ENCODE results near the gene FAM200C. TPM values are rescaled to one million over a fixed set of nuclear protein-coding genes. Genes with fewer than 3 reads are reported as not detected.

The FAM200C gene
- total and polyA plus RNA-seq, 7 donors: 0.92 to 12.3 (median 4.3) TPM

GRCh38 chr5:160421625-160422258, 21.9 kb upstream of the FAM200C start, which contains the start of gene PTTG1:
PTTG1 (plus strand) TSS chr5:160421855; CDS start chr5:160422313, 458 bp downstream.
- no peaks in the 10 kb centered on the region for H3K27me3 ChIP-seq
- DNase-seq: peak; percentile 97
- intact Hi-C loops (cut with DNase I): no loop called here
- TF ChIP-seq POLR2AphosphoS5 (IDR thresholded peaks at IDR 0.05) (peak in 2 of 4 donors; percentile 11 to 86), CTCF (IDR thresholded peaks at IDR 0.05) (no peak), EP300 (IDR thresholded peaks at IDR 0.05) (no peak), POLR2A (IDR thresholded peaks at IDR 0.05) (no peak)
- H3K27ac ChIP-seq: peak within 1 kb of the TSS; percentile 76 to 83 (median 82)
- H3K9me3 ChIP-seq: no peaks in the 10 kb centered on the region
- H3K36me3 ChIP-seq: no peaks in the 10 kb centered on the region
- 0 to 1% methylated on average over 39 of the region's 39 CpGs for WGBS, 2 donors
- H3K4me3 ChIP-seq: peak within 1 kb of the TSS; percentile 57 to 74 (median 60)
- H3K4me1 ChIP-seq: peaks cover 0 to 33% (median 26%) of the 10 kb centered on the region in 4 donors

GRCh38 chr5:160420331-160420610, 20.4 kb upstream of the FAM200C start:
- H3K27me3 ChIP-seq: no peaks in the 10 kb centered on the region
- peak overlapping the region in 2 of 4 donors; percentile 89 to 90 for H3K27ac ChIP-seq
- peaks cover 0 to under 1% (median 0%) of the 10 kb centered on the region in 4 donors for H3K36me3 ChIP-seq
- peaks cover 0 to 40% (median 32%) of the 10 kb centered on the region in 4 donors for H3K4me1 ChIP-seq
- intact Hi-C loops (cut with DNase I): no loop called here
- no peak for DNase-seq
- H3K4me3 ChIP-seq: no peak overlapping the region
- no peak for TF ChIP-seq EP300 (IDR thresholded peaks at IDR 0.05)
- no peak for TF ChIP-seq CTCF (IDR thresholded peaks at IDR 0.05)
- TF ChIP-seq POLR2AphosphoS5 (IDR thresholded peaks at IDR 0.05): no peak
- TF ChIP-seq POLR2A (IDR thresholded peaks at IDR 0.05): no peak
- no peaks in the 10 kb centered on the region for H3K9me3 ChIP-seq

GRCh38 chr5:160419458-160420330, 19.8 kb upstream of the FAM200C start:
- H3K9me3 ChIP-seq: no peaks in the 10 kb centered on the region
- WGBS, 2 donors: 39 to 42% methylated on average over 11 of the region's 11 CpGs
- no peak for DNase-seq
- intact Hi-C loops (cut with DNase I): loop anchor here (5.0 kb wide), 1 partner anchor 302 kb away; the partner anchor contains the start of gene PWWP2A
- peak overlapping the region; percentile 88 to 90 (median 88) for H3K27ac ChIP-seq
- H3K4me1 ChIP-seq: peaks cover 0 to 40% (median 32%) of the 10 kb centered on the region in 4 donors
- TF ChIP-seq POLR2A (IDR thresholded peaks at IDR 0.05) (no peak), CTCF (IDR thresholded peaks at IDR 0.05) (no peak), EP300 (IDR thresholded peaks at IDR 0.05) (no peak), POLR2AphosphoS5 (IDR thresholded peaks at IDR 0.05) (no peak)
- peak overlapping the region; percentile 76 to 91 (median 88) for H3K4me3 ChIP-seq
- H3K27me3 ChIP-seq: no peaks in the 10 kb centered on the region
- peaks cover 0 to 6% (median 0%) of the 10 kb centered on the region in 4 donors for H3K36me3 ChIP-seq

GRCh38 chr5:160418561-160419457, 19.0 kb upstream of the FAM200C start, which contains the start of gene SLU7:
SLU7 (minus strand) TSS chr5:160419081; CDS start chr5:160415294, 3,787 bp downstream.
- intact Hi-C loops (cut with DNase I): loop anchor here (1.0 to 5.0 kb wide), 2 partner anchors 19 to 302 kb away; partner anchors contain the start of genes FAM200C and PWWP2A
- Histone ChIP-seq H3K9me3 (no peaks in the 10 kb centered on the region), H3K36me3 (peaks cover 0 to 15% (median 2%) of the 10 kb centered on the region in 4 donors), H3K4me3 (peak within 1 kb of the TSS; percentile 76 to 91 (median 88)), H3K27me3 (no peaks in the 10 kb centered on the region), H3K27ac (peak within 1 kb of the TSS; percentile 88 to 90 (median 88)), H3K4me1 (peaks cover 0 to 40% (median 32%) of the 10 kb centered on the region in 4 donors)
- peak; percentile 60 to 88 (median 82) for TF ChIP-seq POLR2AphosphoS5 (IDR thresholded peaks at IDR 0.05)
- peak; percentile 38 to 62 for TF ChIP-seq POLR2A (IDR thresholded peaks at IDR 0.05)
- no peak for TF ChIP-seq CTCF (IDR thresholded peaks at IDR 0.05)
- peak; percentile 98 for DNase-seq
- 1% methylated on average over 48 of the region's 48 CpGs for WGBS, 2 donors

All from sigmoid colon (tissue), 7 donors.